GM08714 (cell line): ENCODE results near the gene TNKS2.
"Not testable (repeated sequence)": the region's sequence is repeated elsewhere in the genome, so short reads cannot be mapped to it uniquely, and the experiment has no call there.

Experiments
- H3K4me3 ChIP-seq: fragments of 200-500 bp; sonication (Bioruptor generic); 2 replicates; pipeline ENCODE4 v1.5.1; 2014; ENCODE audit warnings: mild to moderate bottlenecking, low read length, inconsistent platforms
- ZNF274 ChIP-seq: IDR thresholded peaks from 2 replicates; pipeline ENCODE4 v1.6.1; 2012; ENCODE audit warnings: mild to moderate bottlenecking, low read depth, low read length

TNKS2 gene

DNA sequence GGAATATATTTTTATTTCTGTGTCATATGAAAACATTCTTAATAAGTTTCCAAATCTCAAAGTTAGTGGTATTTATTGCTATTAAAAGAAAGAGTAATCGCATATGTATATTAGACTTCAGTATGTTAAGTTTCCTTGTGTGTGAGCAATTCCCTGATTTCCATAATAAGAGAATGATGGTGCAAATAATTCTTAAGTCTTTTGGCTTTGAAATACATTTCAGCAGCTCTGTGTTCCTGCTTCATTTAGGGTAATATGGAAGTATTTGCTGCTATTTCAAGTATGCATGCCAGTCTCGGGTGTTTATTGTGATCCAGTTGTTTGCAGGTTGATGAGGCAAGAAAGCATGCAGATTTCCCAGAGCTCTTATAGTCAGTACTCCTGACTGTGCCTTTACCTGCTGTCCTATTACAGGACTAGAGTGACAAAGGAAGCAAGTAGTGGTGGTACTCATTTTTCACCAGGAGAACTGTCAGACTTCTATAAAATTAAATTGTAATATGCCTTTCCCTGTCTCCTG, 67.4 kb downstream of the TNKS2 start:
- no peak overlapping the region for H3K4me3 ChIP-seq

DNA sequence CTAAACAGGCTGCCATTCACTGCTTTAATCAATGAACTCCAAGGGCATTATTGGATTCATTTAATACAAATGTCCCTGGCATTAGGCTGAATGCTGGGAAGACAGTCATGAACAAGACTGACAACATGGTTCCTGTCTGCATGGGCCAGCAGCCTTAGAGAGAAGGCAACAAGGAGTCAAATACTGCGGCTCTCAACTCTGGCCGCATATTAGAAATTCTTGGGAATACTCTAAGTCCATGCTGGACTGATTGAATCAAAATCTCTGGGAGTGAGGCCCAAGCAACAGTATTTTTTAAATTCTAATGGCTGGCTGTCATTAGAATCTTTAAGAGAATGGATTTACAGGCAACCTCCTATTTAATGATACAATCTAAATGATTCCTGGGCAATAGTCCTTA, 76.9 kb downstream of the TNKS2 start:
- H3K4me3 ChIP-seq, result no peak overlapping the region
- no peak for TF ChIP-seq ZNF274

More for the DNA sequence above, 67.4 kb downstream of the TNKS2 start:
- TF ChIP-seq ZNF274, result no peak

DNA sequence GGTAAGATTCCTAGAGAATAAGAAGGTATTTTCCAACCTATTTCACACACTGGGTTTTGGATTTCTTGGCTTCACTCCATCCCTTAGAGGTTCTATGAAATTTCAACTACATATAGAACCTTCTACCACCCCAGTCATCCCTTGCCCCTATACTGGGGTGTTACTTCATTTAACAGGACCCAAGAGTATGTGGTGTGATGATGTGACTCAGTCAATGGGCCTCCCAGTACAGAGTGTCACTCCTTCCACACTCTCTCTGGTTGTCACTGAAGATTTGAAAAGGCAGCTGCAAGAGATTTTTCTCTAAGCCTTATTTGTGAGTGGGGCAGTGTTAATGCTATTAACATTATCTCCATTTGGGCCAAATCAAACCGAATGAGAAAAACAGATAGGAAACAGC, 77.6 kb downstream of the TNKS2 start:
- no peak for TF ChIP-seq ZNF274
- H3K4me3 ChIP-seq, result no peak overlapping the region

DNA sequence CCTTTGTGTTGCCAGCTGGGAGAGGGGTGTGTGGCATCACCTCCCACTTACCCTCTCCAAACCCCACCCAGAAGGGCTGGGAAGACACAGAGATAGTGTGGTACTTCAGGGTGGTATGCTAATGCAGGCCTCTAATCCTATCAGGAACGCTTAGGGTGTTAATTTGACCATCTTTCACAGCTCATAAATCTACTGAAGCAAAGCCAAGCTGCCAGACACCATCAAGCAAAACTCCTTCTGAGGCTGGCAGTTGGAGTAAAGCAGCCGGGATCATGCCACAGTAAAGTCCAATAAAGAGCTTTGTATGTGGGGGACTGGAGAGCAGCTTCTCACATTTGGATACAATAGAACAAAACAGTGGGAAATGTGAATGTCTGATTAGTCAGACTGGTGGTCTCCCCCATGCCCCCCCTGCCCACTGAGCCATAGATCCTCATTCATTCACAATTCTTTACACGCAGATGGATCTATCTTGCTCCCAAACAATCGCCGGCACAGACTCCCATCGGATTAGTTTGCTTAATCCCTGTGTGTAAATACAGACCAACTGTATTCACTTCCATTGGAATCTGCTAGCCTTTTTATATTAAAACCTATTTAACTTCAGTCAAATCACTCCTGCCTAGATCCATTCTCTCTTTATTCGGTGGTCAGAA, 81.4 kb downstream of the TNKS2 start:
- H3K4me3 ChIP-seq, result no peak overlapping the region
- no peak for TF ChIP-seq ZNF274

DNA sequence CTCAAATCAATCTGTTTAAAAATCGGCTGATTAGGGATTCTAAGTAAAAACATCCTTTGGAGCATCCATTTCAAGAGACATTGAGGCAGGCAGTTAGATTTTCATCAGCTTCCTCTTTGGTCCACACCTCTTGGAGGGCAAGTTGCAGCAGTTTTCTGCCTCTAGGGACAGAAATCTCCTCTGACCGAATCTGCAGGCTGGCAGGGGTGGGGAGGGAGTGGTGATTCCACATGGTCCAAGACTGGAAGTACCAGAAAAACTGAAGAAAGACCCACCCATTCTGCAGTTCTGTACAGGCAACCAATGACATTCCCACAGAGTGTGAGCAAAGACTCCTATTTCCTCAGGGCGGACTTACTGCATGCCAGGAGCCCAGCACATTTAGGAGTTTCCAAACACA, 82.1 kb downstream of the TNKS2 start:
- H3K4me3 ChIP-seq, result no peak overlapping the region
- TF ChIP-seq ZNF274, result no peak

DNA sequence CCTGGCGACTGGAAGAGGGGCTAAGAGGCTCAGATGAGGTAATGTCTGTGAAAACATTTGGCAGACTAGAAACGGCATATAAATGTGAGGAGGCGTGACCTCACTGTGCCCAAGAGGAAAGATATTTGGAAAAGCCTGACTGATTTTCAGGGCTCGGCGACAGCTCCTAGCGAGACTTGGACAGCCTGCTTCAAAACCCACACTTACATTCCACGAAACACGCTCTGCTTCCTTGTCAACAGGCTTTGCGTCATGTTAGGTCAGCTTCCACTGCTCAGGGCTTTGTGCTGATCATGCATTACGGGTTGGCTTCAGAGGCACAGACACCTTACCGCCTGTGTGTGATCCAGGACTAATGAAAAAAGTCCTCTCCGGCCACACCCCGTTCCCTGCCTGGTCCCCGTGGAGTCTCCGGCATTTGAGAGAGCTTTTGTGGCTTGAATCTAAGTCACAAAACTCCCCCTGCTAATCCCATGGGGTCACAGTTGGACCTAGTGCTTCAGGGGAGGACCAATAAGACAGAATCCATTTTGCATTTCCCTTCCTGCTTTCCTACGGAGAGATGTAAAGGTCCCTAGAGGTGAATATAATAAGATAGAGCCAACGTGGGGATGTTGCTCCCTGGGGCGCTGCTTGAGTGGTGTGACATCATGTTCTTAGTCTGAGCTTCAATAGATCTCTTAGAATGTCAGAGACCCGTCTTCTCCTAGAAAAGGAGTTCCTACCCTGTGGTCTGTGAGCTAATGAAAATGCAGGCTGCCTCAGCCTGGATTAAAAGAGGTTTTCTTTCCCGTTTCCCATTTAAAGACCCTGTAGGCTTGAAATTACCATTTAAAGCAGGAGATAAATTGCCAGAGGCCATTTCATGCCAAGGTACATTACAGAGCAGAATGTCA, 85.6 kb downstream of the TNKS2 start:
- no peak for TF ChIP-seq ZNF274
- H3K4me3 ChIP-seq, result no peak overlapping the region

DNA sequence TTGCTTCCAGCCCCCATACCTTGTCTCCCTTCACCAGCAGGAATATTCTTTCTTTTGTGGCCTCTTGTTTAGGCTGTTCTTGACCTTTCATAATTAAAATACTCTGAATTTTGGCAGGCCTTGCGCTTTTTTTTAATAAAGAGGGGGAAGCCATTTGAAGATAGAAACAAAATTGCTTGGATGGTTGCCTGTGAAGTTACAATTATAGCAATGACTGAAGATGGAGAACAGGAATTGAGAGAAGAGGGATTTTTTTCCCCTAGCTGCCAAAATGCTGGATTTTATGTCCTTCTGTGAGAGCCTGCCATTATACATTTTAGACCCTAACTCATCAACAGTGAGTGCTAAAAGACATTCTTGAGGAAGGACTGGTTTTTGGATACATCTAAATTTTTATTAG, 86.3 kb downstream of the TNKS2 start:
- H3K4me3 ChIP-seq, result no peak overlapping the region
- no peak for TF ChIP-seq ZNF274

DNA sequence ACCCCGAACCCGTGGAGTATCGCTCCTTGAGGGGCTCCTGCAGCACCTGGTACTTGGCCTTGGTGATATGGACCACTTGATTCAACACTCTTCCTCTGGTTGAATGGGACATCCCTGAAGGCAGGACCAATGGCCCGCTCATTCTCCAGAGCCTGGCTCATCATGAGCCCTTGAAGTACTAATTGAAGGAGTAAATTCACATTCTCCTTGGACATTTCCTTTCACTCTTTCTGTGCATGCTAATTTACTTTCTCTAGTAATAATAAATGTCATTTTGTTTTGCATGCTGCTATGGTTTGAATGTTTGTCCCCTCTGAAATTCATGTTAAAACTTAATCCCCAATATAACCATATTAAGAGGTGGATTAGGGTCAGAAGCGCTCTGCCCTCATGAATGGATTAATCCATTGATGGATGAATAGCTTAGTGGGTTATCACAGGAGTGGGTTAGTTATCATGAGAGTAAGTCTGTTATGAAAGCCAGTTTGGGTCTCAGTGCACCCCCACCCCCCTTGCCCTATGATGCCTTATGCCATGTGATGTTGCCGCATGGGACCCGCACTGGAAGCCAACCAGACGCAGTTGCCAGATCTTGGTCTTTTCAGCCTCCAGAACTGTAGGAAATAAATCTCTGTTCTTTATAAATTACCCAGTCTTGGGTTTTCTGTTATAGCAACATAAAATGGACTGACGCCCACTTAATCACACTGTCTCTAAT, 87.3 kb downstream of the TNKS2 start:
- no peak for TF ChIP-seq ZNF274
- no peak overlapping the region for H3K4me3 ChIP-seq

DNA sequence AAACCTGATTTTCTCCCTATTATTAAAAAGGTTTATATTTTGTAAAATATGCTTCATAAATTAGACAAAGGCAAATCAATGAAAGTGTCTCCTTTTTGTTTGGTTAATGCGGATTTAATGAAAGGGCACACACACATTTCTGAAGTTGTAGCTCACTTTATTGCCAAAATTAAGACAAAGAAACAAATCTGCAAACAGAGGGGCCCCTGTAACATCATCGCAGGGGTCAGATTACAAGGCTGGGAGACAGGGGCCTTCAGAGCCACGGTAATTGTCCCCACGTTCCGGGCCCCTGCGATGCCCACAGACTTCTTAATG, 88.7 kb downstream of the TNKS2 start:
- TF ChIP-seq ZNF274, result no peak
- H3K4me3 ChIP-seq, result no peak overlapping the region; the same call in 1 of the 2 replicates

DNA sequence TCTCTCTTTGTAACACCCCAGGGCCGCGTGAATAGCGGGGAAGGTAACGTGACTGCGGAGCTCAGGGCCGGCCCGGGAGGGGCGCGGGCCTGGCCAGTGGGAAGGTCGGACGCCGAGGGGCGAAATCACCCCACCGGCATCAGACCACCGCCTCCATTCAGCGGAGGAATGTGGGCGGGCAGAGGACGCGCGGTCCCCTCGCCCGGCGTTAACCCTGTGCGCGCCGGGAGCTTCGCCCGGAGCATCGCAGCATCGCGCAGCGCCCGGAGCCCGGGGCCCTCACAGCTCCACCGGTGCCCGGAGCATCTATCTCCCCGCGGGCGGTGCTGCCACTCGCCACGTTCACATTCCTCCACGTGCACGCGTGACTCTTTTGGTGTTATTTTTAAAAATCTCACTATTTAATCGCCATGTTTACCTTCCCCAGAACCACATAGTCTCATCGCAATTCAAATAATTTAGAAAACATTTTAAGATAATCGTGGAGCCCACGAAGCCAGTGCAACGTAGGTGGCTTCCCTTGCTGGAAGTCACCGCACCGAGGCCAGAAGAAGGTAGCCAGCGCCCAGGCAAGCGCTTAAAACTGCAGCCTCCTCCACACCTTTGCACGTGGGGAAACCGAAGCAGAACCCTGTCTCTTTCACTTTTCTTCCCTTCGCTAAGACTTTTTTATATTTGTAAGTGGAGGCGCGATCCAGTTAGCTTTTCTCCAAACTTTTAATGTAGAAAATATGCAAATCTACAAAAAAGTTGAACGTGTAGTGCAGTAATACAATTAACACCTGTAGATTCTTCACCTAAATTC, 89.2 kb downstream of the TNKS2 start:
- TF ChIP-seq ZNF274, result no peak

DNA sequence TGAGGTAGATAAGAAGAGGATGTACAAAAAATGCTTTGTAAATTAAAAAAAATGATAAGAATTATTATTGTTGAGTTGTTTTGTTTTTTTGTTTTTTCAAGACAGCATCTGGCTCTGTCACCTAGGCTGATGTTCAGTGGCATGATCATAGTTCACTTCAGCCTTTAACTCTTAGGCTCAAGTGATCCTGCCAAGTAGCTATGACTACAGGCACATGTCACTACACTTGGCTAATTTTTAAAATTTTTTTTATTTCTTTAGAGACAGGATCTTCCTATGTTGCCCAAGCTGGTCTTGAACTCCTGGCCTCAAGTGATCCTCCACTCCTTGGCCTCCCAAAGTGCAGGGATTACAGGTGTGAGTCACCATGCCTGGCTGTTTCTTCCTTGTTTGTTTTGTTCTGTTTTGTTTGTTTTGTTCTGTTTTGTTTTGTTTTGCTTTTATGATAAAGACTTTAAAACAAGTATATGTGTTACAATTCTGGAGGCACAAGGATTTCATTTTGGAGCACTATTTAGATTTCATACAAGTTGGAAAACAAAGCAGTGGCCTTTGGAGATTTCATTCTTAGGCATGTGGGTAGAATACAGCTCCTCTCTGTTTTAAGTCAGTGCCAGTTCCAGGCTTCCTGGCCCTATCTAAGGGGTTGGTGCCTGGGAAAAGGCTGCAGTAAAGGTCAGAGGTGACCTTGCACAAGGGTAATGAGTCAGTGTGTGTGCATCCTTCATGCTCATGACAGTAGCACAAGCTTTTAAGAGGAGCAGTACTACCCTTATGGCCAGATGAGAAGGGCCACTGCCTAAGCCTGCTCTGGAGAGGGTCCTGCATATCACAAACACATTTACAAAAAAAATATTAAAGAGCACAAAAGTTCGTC, 93.1 kb downstream of the TNKS2 start:
- no peak overlapping the region for H3K4me3 ChIP-seq

More for the DNA sequence above, 89.2 kb downstream of the TNKS2 start:
- H3K4me3 ChIP-seq, result peak overlapping the region; percentile 42

DNA sequence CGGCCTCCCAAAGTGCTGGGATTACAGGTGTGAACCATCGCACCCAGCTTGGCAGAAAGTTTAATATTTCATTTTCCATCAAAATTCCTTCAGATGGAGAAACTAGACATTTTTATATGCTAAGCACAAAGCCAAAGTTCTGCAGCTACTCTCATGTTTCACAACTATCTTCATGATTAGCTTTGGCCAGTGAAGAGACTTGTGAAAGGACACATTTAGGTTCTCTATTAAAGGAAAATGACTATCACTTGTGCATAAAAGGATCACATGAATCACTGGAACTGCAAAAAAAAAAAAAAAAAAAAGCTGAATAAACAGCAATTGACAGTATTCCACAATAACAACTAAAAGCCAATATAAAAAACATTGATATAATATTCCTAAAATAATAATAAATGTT, 94.8 kb downstream of the TNKS2 start:
- no peak overlapping the region for H3K4me3 ChIP-seq

More for the DNA sequence above, 93.1 kb downstream of the TNKS2 start:
- no peak for TF ChIP-seq ZNF274

DNA sequence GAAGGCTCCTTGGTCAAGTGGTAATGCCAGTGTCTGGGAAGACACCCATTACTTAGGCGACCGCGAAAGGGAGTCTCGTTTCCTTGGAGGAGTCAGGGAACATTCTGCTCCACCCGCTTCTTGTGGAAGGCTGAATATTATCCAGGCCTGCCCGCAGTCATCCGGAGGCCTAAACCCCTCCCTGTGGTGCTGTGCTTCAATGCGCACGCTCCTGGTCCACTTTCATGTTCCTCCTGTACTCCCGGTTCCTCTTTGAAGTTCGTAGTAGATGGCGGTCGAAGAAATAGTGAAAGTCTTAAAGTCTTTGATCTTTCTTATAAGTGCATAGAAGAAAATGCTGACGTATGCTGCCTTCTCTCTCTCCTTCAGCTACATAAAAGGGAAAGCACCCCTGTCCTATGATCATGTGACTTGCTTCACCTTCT, 96.0 kb downstream of the TNKS2 start:
- not testable (repeated sequence) for H3K4me3 ChIP-seq

More for the DNA sequence above, 94.8 kb downstream of the TNKS2 start:
- TF ChIP-seq ZNF274, result no peak
